ENCODE data around the gene ZBTB2.

DNA sequence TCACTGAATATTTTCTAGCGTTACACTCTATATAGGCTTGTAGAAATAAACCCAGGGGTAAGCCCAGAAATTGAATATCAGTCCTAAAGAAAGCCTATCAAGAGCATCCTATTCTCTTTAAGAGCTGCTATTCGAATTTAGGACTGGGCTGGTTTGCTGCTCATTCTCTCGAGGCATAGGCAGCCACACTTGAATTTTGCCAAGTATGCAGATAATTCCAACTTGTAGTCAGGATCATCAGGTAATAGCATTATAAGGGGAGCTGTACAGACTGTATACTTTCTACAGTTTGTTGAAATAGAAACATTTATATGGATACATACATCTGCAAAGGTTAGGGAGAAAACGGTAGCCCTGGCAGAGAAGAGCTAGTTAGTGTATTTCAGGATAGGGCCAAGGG is 2.1 kb upstream of the ZBTB2 start:
- TF ChIP-seq GATA2 (IDR thresholded peaks at IDR 0.05; ENCODE audit: low read depth, low read length) (no peak), GATA3 (IDR thresholded peaks at IDR 0.05; ENCODE audit: low read depth, low read length) (no peak)
